HG02588 (cell line): ENCODE data around the gene PIP5K1B.

ENCODE experiments used
- ATAC-seq: cut with Tn5 transposase; IDR thresholded peaks from one replicate; pipeline ENCODE4 v1.9.1; 2021; ENCODE audit warnings: mild to moderate bottlenecking, moderate library complexity; ENCODE audit not compliant: unreplicated experiment

The PIP5K1B gene

GRCh38 chr9:68805890-68806517, 101.0 kb downstream of the PIP5K1B start:
- no peak for ATAC-seq

GRCh38 chr9:68808338-68808890, 103.4 kb downstream of the PIP5K1B start:
- no peak for ATAC-seq

GRCh38 chr9:68817079-68817875, 112.2 kb downstream of the PIP5K1B start:
- no peak for ATAC-seq

GRCh38 chr9:68819065-68819464, 114.0 kb downstream of the PIP5K1B start:
- ATAC-seq = no peak

- no peak for ATAC-seq
Measured at GRCh38 chr9:68821911-68822310, 116.9 kb downstream of the PIP5K1B start.

- ATAC-seq = no peak
Measured at GRCh38 chr9:68822596-68823165, 117.6 kb downstream of the PIP5K1B start.

- no peak for ATAC-seq
Measured at GRCh38 chr9:68825762-68826472, 120.9 kb downstream of the PIP5K1B start.

GRCh38 chr9:68827837-68828744, 123.1 kb downstream of the PIP5K1B start:
- ATAC-seq = no peak

GRCh38 chr9:68832101-68832500, 127.1 kb downstream of the PIP5K1B start:
- ATAC-seq = no peak

GRCh38 chr9:68832861-68833518, 128.0 kb downstream of the PIP5K1B start:
- no peak for ATAC-seq

GRCh38 chr9:68834931-68835520, 130.0 kb downstream of the PIP5K1B start:
- no peak for ATAC-seq

- no peak for ATAC-seq
Measured at GRCh38 chr9:68836788-68837187, 131.7 kb downstream of the PIP5K1B start.

GRCh38 chr9:68838245-68838644, 133.2 kb downstream of the PIP5K1B start:
- no peak for ATAC-seq

GRCh38 chr9:68841276-68842052, 136.4 kb downstream of the PIP5K1B start:
- no peak for ATAC-seq

- ATAC-seq = no peak
Measured at GRCh38 chr9:68842568-68842967, 137.5 kb downstream of the PIP5K1B start.

GRCh38 chr9:68843239-68843638, 138.2 kb downstream of the PIP5K1B start:
- no peak for ATAC-seq

- ATAC-seq = no peak
Measured at GRCh38 chr9:68844157-68844556, 139.1 kb downstream of the PIP5K1B start.
